GM18511 (cell line): ENCODE data around the gene SMIM17.

ENCODE experiments used
- ATAC-seq: cut with Tn5 transposase; IDR thresholded peaks from one replicate; pipeline ENCODE4 v1.9.1; 2021; ENCODE audit warnings: mild to moderate bottlenecking, moderate library complexity; ENCODE audit not compliant: unreplicated experiment

SMIM17 gene

DNA sequence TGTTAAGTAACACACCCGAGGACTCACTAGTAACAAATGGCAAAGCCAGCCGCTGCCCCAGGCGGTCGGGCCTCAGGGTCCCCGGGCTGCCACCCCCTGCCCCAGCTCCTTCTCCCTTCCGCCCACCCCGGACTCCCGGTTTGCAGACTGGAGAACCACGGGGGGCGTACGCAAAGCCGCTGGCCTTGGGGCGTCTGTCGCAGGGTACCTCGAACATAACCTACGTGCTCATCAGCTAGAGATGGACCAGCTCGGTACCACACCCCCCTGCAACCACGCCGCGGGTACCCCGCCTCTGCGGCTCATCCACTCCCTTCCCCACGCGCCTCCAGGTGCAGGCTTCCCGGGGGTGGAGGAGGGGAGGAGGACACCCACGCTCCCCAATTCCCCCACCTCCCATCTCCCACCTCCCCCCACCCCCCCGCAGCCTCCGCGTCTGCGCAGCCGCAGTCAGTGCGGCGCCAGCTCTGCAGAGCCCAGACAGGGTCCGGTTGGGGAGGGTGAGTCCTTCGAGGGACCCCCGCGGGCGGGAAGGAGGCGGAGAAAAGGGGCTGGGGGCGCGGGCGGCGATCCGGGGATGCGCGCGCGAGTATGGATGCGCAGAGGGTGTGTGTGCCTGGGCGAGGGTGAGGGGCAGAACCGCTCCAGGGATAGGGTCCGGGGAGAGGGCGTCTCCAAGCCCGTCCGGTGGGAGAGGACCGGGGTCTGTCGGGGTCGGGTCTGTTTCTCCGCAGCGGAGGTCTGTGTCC is at the start of gene SMIM17:
Gene SMIM17 (plus strand): TSS at position 449 of the 749 bp plus-strand sequence. CDS start 2,509 bp downstream, outside the sequence.
- ATAC-seq: no peak

DNA sequence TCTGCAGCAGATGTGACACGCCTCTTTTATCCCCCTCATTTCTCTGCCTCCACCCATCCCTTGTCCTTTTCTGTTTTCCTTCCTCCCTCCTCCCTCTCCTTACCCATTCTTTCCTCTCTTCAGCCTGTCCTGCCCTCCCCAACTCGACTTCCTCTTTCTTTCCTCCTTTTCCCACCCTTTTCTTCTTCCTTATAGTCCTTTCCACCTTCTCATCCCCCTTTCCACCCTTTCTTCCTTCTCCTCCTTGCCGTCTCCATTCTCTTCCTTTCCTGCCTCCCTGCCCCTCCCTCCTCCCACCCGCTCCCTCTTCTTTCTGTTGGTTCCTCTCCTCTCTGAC is 48.5 kb upstream of the SMIM17 start:
- no peak for ATAC-seq

DNA sequence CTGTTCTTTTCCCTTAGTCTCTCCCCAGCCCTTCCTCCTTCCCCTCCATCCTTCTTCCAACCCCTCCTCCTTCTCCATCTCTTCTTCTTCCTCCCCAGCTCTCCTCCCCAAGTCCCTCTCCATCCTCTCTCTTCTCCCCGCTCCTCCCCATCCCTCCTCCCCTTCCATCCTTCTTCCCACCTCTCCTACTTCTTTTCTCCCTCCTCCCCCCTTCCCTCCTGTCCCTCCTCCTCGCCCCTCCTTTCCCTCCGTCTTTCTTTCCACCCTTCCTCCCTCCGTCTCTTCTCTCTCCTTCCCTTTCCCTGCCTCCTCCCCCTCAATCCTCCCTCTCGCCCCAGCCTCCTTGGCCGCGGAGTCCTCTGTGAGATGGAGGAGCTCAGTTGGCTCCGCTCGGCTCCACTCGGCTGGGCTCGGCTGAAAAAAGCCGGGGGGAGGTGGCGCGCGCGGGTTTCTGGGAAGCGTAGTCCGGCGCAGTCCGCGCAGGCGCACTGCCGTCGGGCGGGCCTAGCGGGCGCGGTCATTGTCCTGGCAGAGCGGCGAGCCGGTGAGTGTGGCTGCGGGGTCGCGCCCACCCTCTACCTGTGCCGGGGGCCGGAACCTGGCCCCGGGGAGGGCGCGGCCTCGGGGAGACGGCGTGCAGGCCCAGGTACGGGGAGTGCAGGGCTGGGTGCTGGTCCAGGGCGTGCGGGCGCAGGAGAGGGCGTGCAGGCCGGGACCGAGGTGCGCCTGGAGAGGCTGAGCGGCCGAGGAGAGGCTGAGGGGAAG is 48.0 kb upstream of the SMIM17 start, which contains the start of gene ZNF71:
Gene ZNF71 (plus strand): TSS at position 520 of the 765 bp plus-strand sequence. CDS start 6,257 bp downstream, outside the sequence.
- peak; percentile 96 for ATAC-seq

DNA sequence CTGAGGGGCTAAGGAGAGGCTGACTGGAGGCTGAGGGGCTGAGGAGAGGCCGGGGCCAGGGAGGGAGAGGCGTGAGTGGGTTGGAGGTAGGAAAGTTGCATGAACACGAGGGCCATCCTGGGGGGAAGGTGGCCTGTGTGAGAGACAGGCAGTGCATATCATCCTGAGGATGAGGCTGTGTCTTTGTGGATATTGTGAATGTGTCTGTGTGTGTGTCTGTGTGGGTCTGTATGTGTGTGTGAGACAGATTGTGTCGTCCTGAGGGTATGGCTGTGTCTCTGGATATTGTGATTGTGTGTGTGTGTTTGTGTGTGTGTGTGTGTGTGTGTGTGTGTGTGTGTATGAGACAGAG is 47.4 kb upstream of the SMIM17 start:
- ATAC-seq: peak; percentile 35

DNA sequence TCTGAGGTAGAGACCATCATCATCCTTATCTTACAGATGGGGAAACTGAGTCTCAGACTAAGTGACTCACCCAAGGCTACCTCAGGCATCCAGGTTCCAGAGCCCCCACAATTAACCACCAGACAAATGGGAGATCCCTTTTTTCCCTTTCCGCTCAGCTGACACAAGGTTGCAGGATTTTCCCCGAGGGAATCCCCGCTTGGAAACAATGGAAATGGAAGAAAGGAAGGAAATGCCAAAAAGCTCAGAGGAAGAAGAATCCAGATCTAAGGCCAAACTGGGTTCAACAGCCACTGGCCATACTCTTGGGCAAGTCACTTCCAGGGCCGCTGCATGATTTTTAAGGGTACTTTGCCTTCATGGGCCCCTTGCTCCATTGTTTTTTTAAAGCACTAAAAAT is 46.3 kb upstream of the SMIM17 start:
- no peak for ATAC-seq

DNA sequence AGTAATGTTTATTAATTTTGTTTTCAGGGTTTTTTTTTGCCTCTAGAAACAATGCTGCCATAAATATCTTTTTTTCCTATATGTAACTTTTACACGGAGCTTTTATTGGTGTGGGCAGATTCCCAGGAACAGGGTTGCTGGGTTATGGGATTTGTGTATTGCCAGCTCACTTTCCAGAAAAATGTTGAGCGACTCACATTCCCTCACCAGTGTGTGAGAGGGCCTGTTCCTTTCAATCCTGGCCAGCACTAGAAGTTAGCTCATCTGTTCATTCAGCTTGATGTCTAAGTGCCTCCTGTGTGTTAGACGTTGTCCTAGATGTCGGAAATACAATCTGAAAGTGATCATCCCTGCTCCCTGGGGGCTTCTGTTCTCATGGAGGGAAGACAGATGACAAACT is 45.3 kb upstream of the SMIM17 start:
- ATAC-seq: no peak

DNA sequence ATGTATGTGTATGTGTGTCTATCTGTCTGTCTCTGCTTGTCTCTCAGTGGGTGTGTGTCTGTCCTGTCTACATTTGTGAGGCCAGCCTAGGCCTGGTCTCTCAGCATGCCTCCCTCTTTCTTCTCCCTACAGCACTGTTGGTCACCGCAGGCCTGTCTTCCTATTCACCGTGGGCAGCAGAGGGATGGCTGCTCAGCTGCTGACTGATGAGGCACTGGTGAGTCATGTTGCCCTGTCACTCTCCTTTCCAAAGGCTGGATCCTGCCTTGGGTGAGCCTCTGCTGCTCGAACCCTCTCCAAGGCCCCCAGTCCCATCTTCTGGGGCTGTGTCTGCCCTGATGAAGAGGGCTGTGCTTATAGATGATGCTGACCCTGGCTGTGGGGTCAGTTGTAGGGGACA is 41.6 kb upstream of the SMIM17 start:
- no peak for ATAC-seq

DNA sequence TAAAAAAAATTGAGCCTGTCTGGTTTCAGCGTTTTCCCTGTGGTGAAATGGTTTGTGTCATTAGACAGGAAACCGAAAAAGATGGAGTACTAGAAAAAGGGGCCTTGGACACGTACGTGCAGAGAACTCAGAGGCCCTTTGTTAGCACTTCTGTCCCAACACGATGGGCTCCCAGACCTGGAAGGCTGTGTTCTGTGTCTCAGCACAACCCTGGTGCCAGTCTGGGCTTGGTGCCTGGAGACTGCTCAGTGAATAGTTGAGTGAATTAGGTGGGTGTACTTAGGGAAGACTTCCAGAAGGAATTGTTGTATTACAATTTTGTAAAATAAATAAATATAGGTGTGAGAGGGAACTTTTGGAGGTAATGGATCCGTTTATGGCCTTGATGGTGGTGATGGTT is 39.1 kb upstream of the SMIM17 start:
- ATAC-seq: no peak

DNA sequence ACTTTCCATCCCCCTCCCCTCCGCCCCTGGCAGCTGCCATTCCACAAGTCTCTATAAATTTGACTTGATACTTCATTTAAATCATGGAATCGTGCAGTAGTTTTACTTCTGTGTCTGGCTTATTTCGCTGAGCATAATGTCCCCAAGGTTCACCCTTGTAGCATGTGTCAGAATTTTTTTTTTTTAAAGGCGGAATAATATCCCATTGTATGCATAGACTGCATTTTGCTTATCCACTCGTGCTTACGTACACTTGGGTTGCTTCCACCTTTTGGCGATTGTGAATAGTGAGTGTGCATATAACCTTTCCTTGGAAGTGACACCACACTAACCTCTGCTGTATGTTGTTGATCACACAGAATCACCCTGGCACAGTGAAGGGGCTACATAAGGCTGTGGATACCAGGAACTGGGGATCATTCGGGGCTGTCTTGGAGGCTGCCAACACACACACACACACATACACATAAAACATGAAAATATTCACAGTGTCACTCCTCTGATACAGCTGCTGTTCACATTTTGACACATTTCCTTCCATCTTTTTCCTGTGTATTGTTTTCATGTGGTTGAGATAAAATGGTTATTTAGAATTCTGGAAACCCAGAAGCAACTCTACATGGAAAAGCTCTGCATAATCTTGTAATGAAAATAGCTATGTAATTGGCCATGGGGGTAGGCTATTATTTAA is 34.5 kb upstream of the SMIM17 start:
- no peak for ATAC-seq

DNA sequence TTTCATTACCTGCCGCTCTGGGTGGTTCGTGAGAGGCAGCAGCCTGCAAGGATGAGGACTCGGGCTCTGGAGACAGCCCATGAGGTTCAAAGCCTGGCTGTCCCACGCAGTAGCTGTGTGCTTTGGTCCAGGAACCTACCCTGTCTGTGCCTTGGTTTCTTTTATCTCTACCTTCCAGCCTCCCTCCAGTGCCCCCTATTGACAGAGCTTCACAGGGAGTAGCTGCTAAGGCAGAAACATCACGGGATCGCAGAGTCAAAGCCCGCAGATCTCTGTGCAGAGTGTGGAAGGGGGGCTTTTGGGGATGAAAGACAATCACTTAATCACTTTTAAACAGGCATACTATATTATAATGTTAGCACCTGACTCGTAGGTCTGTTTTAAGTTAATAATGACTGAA is 31.7 kb upstream of the SMIM17 start:
- no peak for ATAC-seq

DNA sequence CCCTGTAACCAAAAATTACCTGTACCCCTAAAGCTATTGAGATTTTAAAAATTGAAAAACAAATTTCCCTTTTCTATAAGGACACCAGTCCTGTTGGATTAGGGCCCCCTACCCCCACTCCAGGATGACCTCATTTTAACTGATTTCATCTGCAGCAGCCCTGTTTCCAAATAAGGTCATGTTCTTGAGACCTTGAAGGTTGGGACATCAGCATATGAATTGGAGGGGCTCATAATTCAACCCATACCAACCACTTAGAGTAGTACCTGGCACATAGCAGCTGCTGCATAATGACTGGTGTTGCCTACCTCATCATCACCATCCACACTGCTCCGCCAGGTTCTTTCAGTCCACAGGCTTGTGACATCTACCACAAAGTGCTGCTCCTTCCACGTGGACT is 30.2 kb upstream of the SMIM17 start:
- ATAC-seq: no peak

DNA sequence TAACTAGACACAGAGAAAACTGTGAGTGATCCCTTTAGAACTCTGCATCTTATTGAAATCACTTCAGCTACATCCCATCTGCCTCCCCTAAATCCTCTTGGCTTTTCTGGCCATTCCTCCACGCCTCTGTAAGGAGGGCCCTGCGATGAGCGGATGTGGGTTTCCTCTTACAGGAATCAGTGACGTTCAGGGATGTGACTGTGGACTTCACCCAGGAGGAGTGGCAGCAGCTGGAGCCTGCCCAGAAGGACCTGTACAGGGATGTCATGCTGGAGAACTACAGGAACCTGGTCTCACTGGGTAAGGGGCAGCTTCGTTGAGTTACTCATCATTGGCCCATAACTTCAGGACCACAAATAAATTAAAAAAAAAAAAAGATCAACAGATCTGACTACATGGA is 29.3 kb upstream of the SMIM17 start:
- ATAC-seq: no peak

DNA sequence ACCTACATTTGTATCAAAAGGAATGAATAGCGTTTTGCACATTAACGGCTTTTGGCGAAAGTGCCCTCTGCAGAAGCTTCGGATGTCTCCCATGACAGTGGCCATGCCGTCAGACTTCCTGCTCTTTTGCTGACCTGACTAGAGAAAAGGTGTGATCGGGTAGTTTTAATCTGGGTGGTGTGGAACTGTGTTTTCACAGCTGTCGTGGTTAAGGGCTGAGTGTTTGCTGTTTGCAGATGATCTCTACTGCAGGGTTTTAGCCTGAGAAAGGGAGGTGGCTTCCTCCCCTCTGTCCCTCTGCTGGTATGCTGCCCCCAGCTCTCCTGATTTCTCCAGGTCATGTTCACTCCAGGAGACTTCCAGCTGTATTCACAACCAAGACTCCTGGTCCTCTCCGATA is 25.4 kb upstream of the SMIM17 start:
- no peak for ATAC-seq

DNA sequence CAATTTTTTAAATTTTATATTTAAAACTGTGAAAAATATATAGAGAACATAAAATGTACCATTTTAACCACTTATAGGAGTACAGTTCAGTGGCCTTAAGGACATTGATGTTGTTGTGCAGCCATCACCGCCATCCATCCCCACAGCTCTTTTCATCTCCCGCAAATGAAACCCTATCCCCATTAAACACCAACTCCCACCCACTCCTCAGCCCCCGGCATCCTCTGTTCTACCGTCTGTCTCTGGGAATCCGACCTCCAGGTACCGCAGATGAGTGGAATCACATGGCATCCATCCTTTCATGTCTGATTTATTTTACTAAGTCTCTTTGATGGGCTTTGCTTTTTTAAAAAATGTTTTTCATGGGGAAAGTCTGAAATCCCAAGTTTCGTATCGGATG is 23.8 kb upstream of the SMIM17 start:
- ATAC-seq: no peak

DNA sequence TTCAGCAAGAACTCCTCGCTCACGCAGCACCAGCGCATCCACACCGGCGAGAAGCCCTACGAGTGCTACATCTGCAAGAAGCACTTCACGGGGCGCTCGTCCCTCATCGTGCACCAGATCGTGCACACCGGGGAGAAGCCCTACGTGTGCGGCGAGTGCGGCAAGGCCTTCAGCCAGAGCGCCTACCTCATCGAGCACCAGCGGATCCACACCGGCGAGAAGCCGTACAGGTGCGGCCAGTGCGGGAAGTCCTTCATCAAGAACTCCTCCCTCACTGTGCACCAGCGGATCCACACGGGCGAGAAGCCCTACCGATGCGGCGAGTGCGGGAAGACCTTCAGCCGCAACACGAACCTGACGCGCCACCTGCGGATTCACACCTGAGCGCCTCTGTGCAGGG is 20.6 kb upstream of the SMIM17 start:
- no peak for ATAC-seq

DNA sequence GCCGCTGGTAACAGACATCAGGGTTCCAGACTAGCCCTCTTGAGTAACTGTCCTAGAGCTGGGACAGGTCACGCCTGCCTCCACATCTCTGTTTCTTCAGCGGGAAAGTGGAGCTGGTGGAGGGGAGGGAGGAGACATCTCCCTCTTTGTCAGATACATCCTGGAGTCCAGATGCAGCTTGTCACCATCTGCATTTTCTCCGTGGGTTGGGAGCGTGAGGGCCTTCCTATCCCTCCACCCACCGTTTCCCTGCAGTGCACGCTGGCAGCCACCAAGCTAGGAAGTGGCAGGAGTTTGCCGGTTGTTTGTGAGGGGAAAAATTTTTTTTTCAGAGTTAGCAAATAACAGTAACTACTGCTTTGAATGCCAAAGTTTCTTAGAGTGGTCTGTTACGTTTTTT is 20.0 kb upstream of the SMIM17 start:
- no peak for ATAC-seq

DNA sequence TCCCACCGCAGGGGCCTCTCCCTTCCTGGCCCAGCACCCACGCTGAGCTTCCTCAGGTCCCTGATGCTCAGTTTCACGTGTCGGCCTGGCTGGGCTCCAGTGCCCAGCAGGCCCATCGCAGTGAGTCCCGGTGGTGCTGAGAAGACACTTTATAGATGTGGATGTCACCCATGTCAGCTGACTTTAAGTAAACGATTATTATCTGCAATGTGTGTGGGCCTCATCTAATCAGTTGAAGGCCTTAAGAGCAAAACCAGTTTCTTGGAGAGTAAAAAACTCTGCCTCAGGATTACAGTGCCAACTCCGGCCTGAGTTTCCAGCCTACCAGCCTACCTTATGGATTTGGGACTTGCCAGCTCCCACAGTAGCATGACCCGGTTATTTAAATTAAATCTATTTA is 17.3 kb upstream of the SMIM17 start:
- no peak for ATAC-seq

DNA sequence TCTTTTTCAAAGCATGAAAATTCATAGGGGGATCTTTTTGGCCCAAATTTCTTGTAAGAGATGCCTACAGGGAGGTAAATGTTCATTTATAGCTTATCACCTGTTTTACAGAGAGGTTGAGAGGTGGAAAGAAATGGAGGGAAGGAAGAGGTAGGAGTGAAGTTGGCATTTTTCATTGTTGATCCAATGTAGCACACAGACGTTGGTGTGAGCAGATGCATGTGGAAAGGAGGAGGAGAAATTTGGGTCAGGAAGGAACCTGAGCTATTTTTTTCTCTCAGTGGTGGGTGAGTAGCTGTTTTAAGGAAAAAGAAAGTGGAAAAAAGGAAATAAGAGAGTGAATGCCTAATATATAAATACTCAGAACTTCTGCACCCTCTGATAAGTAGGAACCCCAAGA is 9.9 kb upstream of the SMIM17 start:
- ATAC-seq: no peak

DNA sequence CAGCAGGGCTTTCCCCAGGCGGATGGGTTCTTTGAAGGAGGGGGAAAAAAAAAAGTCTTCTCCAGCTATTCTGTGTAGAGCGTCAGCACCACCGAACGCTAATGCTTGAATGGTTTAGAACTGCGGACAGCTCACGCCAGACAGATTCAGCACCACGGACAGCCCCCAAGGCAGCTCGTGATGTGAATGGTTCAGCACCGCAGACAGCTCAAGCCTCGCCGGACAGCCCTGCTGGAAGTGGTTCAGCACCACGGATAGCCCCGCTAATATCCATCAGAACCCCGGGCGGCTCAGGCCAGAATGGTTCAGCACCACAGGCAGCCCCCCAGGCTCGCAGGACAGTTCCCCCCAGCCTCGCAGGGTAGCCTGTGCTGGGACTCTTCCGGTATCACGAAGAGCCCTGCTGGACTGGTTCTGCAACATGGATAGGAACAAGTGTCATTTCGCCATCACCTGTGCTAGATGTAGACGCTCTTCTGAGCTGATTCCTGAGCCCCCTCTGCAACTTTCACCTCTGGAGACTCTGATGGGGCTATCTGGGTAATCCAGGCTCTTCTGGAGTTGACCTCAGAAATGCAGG is 4.9 kb upstream of the SMIM17 start:
- no peak for ATAC-seq

DNA sequence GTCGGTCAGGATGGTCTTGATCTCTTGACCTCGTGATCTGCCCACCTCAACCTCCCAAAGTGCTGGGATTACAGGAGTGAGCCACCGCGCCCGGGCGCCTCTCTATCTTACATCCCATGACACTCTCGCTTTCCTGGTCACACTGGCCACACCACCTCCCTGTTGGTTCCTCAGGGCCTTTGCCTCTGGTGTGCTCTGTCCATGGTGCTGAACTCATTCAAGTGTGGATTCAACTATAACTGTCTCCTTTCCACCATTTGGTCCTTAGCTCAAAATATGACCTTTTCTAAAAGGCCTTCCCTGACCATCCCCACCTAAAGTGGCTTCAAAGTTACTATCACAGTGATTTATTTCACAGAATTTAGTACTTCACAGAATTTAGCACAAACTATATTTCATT is 3.7 kb upstream of the SMIM17 start:
- ATAC-seq: no peak

DNA sequence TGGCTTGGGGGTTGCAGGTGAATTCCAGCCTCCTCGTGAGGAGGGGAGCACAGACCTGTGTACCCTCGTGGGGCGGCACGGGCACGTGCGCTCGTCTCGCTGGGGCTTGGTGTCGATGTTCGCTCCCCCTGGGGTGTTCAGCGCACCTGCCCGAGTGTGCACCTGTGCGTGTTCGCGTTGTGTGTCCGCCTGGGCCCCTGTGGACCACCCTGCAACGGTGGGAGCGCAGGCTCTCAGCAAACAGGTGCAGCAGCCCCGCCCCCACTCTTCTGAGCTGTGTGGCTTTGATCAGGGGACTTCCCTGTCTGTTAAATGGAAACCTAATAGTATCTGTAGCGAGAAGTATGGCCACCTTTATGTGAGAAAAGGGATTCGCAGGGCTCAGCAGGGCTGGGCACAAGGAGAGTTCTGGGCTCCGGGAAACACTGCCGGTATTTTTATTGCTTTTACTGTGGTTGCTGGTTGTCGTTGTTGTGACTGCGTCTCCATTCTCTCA is 549 bp downstream of the SMIM17 start:
- no peak for ATAC-seq
